ENCODE measurements around the gene TNFAIP3.

The TNFAIP3 gene

DNA sequence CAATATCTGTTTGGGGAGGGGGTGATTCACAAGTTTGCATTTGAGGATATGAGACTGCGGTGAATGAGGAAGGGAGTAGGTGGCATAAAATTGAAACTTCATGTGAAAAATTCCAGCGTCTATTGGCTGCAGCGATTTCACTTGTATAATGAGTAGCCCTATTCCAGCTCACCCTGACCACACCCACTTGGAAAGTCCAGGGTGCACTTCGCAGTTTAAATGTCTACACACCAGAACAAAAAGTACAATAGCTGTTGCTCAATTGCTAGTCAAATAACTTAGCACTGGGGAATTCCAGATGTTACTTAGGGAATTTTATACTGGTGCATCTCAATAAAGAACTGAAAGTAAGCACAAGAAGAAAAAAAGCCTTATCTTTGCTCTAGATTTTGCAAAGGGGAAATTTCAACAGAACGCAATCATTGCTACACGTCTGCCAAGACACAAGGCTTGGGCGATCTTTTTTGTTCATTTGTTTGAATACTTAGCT, 6.3 kb downstream of the TNFAIP3 start:
- in situ Hi-C loops (cut with MboI; ENCODE audit: low pct_unique_long_range_greater_than_20kb, low sequenced_read_pairs, unreplicated experiment), result no loop called here
- no peak for TF ChIP-seq CTCF (IDR thresholded peaks at IDR 0.05; ENCODE audit: extremely low read depth, insufficient read depth, missing control alignments)
- peak; percentile 64 for DNase-seq (ENCODE audit: low spot score)

- in situ Hi-C loops (cut with MboI; ENCODE audit: low pct_unique_long_range_greater_than_20kb, low sequenced_read_pairs, unreplicated experiment), result no loop called here
- no peak for DNase-seq (ENCODE audit: low spot score)
- no peak for TF ChIP-seq CTCF (IDR thresholded peaks at IDR 0.05; ENCODE audit: extremely low read depth, insufficient read depth, missing control alignments)
Observed at GRCh38 chr6:137874204-137875057, 7.4 kb downstream of the TNFAIP3 start.

GRCh38 chr6:137875058-137875520, 8.0 kb downstream of the TNFAIP3 start:
- no peak for DNase-seq (ENCODE audit: low spot score)
- in situ Hi-C loops (cut with MboI; ENCODE audit: low pct_unique_long_range_greater_than_20kb, low sequenced_read_pairs, unreplicated experiment), result no loop called here
- no peak for TF ChIP-seq CTCF (IDR thresholded peaks at IDR 0.05; ENCODE audit: extremely low read depth, insufficient read depth, missing control alignments)

- no peak for TF ChIP-seq CTCF (IDR thresholded peaks at IDR 0.05; ENCODE audit: extremely low read depth, insufficient read depth, missing control alignments)
- in situ Hi-C loops (cut with MboI; ENCODE audit: low pct_unique_long_range_greater_than_20kb, low sequenced_read_pairs, unreplicated experiment), result no loop called here
Observed at GRCh38 chr6:137875606-137876005, 8.5 kb downstream of the TNFAIP3 start.

GRCh38 chr6:137876547-137876946, 9.5 kb downstream of the TNFAIP3 start:
- in situ Hi-C loops (cut with MboI; ENCODE audit: low pct_unique_long_range_greater_than_20kb, low sequenced_read_pairs, unreplicated experiment), result no loop called here
- no peak for DNase-seq (ENCODE audit: low spot score)
- TF ChIP-seq CTCF (IDR thresholded peaks at IDR 0.05; ENCODE audit: extremely low read depth, insufficient read depth, missing control alignments), result no peak

More at GRCh38 chr6:137875606-137876005, 8.5 kb downstream of the TNFAIP3 start:
- DNase-seq (ENCODE audit: low spot score), result no peak

DNA sequence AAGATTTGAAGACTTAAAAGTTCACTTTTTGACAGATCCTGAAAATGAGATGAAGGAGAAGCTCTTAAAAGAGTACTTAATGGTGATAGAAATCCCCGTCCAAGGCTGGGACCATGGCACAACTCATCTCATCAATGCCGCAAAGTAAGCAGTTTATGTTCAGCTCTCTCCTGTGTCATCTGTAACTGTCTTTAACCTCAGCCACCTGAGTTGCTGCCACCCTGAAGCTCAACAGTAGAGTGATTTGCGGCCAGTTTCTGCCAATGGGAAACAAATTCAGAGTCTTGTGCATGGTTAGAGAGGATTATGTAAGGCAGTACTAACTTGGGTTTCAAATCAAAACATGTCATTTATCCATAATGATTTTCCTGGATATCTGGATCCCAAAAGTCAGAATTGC, 10.1 kb downstream of the TNFAIP3 start:
- in situ Hi-C loops (cut with MboI; ENCODE audit: low pct_unique_long_range_greater_than_20kb, low sequenced_read_pairs, unreplicated experiment), result no loop called here
- TF ChIP-seq CTCF (IDR thresholded peaks at IDR 0.05; ENCODE audit: extremely low read depth, insufficient read depth, missing control alignments), result no peak
- no peak for DNase-seq (ENCODE audit: low spot score)
